Gastroesophageal sphincter (tissue), 3 donors: ENCODE data around the gene SLC7A14.

Experiments
- CTCF ChIP-seq, 4 experiments: fragments of 200-600 bp in 2 of 4; fragments of 450-650 bp in 2 of 4; sonication (generic) in 1 of 4; IDR thresholded peaks; one replicate each; pipeline ENCODE4 v1.5.1; 2017 to 2019; ENCODE audit warnings: antibody characterized with exemption in 4 of 4, mild to moderate bottlenecking in 2 of 4, moderate library complexity in 2 of 4
- POLR2A ChIP-seq, 2 donors: fragments of 450-650 bp; IDR thresholded peaks; one replicate each; pipeline ENCODE4 v1.6.1; 2017; ENCODE audit warnings: antibody characterized with exemption in 2 of 2, mild to moderate bottlenecking in 2 of 2, moderate library complexity in 1 of 2
- POLR2AphosphoS5 ChIP-seq: sonication (generic); formaldehyde crosslinking; IDR thresholded peaks from one replicate; pipeline ENCODE4 v1.6.1; 2017; ENCODE audit warnings: antibody characterized with exemption

GRCh38 chr3:170486398-170486797 is 99.5 kb downstream of the SLC7A14 start:
- TF ChIP-seq CTCF (IDR thresholded peaks at IDR 0.05) (no peak), POLR2A (IDR thresholded peaks at IDR 0.05) (no peak), POLR2AphosphoS5 (no peak)
